Measurements from ENCODE around the gene DUSP15.

DUSP15 gene

GRCh38 chr20:31835977-31836852 is 34.1 kb downstream of the DUSP15 start:
- no peaks in the 10 kb centered on the region for H3K27me3 ChIP-seq (ENCODE audit: insufficient read depth, poor library complexity, severe bottlenecking)
- peak; percentile 65 to 91 for DNase-seq (ENCODE audit: low read depth in 1 of 2, low spot score in 1 of 2)
- H3K4me3 ChIP-seq (replicated peaks; ENCODE audit: insufficient read depth, low read length): no peak overlapping the region
- TF ChIP-seq CTCF (IDR thresholded peaks at IDR 0.05; ENCODE audit: insufficient read depth, low read length) (no peak), POLR2AphosphoS5 (IDR thresholded peaks at IDR 0.05; ENCODE audit: low read depth) (peak; percentile 94), REST (IDR thresholded peaks at IDR 0.05; ENCODE audit: insufficient replicate concordance, low read depth) (no peak)
- H3K27ac ChIP-seq (replicated peaks): no peak overlapping the region

- TF ChIP-seq CTCF (IDR thresholded peaks at IDR 0.05; ENCODE audit: insufficient read depth, low read length) (no peak), REST (IDR thresholded peaks at IDR 0.05; ENCODE audit: insufficient replicate concordance, low read depth) (no peak), SPI1 (IDR thresholded peaks at IDR 0.05; ENCODE audit: borderline replicate concordance, low read depth) (no peak)
- Histone ChIP-seq H3K27ac (replicated peaks) (no peak overlapping the region), H3K27me3 (ENCODE audit: insufficient read depth, poor library complexity, severe bottlenecking) (no peaks in the 10 kb centered on the region), H3K4me3 (replicated peaks; ENCODE audit: insufficient read depth, low read length) (no peak overlapping the region)
- no peak for DNase-seq (ENCODE audit: low read depth in 1 of 2, low spot score in 1 of 2)
Observed at GRCh38 chr20:31835554-31835953, 34.8 kb downstream of the DUSP15 start.

GRCh38 chr20:31833931-31834521 is 36.3 kb downstream of the DUSP15 start:
- Histone ChIP-seq H3K27me3 (ENCODE audit: insufficient read depth, poor library complexity, severe bottlenecking) (no peaks in the 10 kb centered on the region), H3K27ac (replicated peaks) (no peak overlapping the region), H3K4me3 (replicated peaks; ENCODE audit: insufficient read depth, low read length) (no peak overlapping the region)
- DNase-seq (ENCODE audit: low read depth in 1 of 2, low spot score in 1 of 2): no peak
- TF ChIP-seq GABPA (IDR thresholded peaks at IDR 0.05; ENCODE audit: low read depth): no peak
- TF ChIP-seq REST (IDR thresholded peaks at IDR 0.05; ENCODE audit: insufficient replicate concordance, low read depth): no peak
- no peak for TF ChIP-seq CTCF (IDR thresholded peaks at IDR 0.05; ENCODE audit: insufficient read depth, low read length)
- no peak for TF ChIP-seq SPI1 (IDR thresholded peaks at IDR 0.05; ENCODE audit: borderline replicate concordance, low read depth)
- no peak for TF ChIP-seq POLR2AphosphoS5 (IDR thresholded peaks at IDR 0.05; ENCODE audit: low read depth)

Data from HL-60 (cell line).